GM21786 (cell line): ENCODE measurements around the gene CDHR5.
"Not testable (repeated sequence)": the region's sequence is repeated elsewhere in the genome, so short reads cannot be mapped to it uniquely, and the experiment has no call there.

ENCODE experiments used
- ATAC-seq: cut with Tn5 transposase; IDR thresholded peaks from one replicate; pipeline ENCODE4 v1.9.1; 2021; ENCODE audit not compliant: unreplicated experiment

CDHR5 gene

GRCh38 chr11:589798-590197 is 35.0 kb downstream of the CDHR5 start:
- ATAC-seq, result no peak

DNA sequence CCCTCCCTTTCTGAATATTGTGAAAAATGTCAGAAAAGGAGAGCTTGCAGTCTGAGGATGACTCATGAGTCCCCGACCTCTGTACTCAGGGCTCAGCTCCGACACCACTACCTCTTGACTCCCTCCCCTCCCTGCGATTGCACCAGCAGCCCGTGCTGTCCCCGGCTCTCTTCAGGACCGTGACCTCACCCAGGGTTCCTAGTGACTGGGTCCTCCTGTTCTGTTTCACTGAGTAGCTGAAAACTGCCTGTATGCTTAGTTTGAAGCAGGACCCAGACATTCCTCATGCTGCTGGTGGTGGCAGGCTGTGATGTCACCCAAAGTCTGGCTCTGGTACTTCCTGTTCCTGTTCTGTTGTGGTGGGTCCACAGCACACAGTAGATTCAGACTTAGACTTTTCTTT is 36.8 kb downstream of the CDHR5 start:
- no peak for ATAC-seq

DNA sequence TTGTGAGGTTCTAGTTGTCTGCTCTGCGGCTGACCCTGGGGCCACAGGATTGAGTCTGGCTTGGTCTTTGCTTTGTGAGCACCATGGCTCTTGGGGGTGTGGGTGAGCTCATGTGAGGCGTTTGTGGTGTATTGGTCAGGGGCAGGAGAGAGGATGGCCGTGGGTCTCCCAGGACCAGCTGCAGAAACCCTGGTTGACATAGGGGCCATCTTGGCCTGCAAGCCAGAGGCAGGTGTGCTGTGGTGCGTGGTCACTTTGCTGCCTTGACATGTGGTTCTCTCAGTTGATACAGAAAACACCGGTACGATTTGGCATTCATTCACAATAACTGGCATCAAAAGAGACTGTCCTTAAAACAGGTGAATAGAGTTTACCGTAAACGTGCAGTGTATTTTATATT is 37.2 kb downstream of the CDHR5 start:
- ATAC-seq, result no peak

DNA sequence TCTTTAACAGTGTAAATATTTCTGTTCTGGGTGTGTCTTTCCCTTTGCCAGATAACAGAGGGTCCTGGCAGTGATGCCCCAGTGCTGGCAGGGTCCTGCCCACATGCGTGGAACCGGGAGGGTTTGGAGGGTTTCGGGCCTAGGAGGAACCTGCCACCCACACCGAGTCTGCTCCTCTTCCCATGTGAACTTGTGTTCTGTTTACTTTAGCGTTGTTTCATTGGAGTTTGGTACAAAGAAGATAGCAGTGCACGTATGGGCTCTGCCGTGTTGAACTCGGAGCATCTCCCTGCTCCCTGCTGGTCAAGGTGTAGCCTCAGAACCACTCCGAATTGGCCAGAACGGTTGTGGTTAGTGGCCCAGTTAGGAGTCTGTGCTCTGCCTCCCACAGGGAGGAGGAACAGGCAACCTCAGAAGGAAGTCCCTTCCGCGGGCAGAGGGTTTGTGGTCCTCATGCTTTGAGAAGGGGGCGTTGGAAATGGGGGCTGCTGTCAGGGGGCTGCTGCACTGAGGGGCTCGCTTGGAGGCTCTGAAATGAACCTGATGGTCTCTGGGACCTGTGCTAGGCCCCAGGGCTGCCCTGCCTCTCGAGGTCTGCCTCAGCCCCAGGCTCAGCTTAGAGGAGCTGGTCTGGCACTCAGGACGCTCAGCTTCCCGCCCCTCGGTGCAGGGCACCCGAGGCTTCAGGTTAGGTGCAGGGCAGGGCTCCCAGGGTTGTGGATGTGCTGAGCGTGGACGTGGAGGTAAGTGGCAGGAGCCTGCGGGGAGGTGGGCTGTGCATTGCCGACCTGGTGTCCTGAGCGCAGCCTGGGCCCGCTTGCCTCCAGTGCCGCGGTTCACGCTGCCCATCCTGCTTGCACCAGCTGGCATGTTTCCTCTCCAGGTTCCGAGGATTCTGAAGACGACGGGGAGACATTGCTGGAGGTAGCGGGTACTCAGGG is 38.1 kb downstream of the CDHR5 start:
- ATAC-seq, result no peak

- no peak for ATAC-seq
Observed at GRCh38 chr11:584287-584686, 40.5 kb downstream of the CDHR5 start.

DNA sequence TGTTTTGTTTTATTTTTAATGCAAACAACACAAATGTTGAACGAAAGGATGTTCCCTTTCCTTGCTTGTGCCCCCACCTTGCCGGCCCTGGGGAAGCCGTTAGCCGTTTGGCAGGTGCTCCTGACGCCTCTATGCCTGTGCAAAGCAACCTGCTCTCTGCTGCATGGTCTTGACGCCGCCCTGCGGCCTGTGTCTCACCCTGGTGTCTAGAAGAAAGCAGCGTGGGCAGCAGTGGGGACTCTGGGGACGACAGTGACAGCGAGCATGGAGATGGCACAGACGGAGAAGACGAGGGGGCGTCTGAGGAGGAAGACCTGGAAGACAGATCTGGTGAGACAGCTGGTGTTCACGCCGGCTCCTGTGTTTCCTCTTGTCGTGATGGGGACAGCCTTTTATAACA is 43.0 kb downstream of the CDHR5 start:
- ATAC-seq, result no peak

- no peak for ATAC-seq
Observed at GRCh38 chr11:581342-581741, 43.4 kb downstream of the CDHR5 start.

GRCh38 chr11:579830-580601 is 44.7 kb downstream of the CDHR5 start:
- no peak for ATAC-seq

DNA sequence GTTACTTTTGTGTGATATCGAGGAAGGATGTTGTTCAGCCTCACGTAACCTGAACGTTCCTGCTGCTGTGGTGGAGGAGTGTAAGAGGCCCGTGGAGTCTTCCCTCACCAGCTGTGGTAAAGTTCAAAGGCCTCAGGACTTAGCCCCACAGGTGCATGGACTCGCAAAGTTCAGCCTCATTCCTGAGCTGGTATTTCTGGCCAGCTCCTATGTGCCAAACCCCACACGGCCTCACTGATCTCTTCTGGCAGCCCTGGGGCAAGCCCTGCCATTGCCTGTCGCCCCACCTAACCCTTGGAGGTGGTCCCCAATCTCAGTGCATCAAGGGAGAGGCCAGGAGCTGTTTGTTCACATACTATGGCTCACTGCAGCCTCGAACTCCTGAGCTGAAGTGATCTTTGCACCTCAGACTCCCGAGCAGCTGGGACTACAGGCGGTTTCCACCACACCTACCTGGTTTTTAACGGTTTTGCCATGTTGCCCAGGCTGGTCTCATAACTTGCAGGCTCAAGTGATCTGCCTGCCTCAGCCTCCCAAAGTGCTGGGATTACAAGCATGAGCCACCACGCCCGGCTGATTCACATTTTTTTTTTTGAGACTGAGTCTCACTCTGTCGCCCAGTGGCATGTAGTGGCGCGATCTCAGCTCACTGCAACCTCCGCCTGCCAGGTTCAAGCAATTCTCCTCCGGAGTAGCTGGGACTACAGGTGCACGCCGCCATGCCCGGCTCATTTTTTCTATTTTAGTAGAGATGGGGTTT is 46.3 kb downstream of the CDHR5 start:
- ATAC-seq, result no peak

DNA sequence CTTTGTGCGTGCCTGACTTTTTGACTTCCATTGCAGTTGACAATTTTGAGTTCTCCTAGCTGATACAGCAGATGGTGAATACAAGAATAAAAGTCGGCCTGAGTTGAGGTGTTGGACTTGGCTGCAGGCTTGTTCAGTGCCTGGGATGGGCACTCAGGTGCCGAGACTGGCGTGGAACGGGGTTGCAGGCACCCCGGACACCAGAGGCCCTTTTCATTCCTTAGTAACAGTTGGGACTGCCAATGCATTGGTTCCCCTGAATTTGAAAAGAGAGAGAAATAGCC is 47.2 kb downstream of the CDHR5 start:
- ATAC-seq, result no peak

DNA sequence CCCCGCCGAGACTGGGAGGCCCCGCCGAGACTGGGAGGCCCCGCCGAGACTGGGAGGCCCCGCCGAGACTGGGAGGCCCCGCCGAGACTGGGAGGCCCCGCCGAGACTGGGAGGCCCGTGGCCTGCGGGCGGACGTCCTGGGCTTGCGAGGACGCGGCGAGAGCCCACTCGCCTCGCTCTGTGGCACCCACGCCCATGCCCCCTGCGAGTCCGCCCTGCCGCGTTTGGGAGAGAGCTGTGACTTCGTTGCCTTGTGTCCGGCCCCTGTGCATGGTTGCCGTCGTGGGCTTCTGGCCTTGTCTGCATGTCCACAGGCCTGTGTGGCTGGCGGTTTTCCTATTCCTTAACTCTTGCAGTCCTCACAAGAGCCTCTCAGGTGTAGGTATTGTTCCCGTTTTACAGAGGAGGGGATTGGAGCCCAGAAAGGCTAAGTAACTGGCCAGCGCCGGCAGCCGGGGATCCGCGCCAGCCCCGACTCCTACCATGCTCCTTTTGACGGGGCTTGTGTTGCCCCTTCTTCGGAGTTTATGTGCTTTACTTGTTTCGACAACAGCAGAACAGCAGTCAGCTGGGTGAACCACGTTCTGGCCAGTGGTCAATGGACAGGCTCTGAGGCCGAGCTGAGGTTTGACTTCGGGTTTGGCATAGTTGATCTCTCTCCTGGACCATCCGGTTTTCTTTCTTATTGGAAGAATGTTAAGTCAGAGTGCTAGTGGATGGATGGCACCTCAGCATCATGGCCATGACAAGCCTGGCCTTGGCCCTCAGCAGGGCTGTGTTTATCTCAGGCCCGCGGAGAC is 47.7 kb downstream of the CDHR5 start:
- ATAC-seq, result no peak

DNA sequence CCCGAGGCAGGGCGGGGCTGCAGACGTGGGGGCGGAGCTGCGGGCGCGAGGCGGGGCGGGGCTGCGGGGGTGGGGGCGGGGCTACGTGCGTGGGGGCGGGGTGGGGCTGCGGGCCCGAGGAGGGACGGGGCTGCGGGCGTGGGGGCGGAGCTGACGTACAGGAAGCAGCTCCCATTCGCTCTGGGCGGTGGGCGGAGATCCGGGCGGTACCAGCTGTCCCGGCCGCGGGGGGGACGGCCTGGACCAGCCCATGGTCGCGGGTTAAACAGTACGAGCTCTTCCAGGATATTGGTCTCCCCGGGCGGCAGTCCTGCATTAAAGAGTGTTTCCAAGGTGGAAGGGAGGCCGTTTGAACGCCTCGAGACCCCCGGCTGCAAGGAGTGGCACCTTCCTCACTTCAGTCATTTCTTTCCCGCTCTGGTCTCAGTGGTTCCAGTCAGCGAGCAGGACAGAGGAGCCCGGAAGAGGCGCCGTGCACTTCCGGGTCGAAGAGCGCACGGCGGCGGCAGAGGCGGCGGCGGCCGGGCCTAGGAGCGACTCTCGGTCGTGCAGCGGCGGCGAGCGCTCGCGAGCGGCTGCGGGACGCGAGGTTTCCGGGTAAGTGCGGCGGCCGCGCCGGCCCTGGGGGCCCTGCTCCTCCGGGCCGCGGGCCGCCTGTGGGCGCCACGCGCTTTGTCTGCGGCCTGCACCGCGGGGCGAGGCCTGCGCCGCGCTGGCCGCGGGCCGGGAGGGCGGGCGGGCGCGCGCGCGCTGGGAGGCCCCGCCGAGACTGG is 48.6 kb downstream of the CDHR5 start, which contains the start of gene PHRF1:
TSS of gene PHRF1 (plus strand) at position 475 of the 773 bp plus-strand sequence. CDS start 5,043 bp downstream, outside the sequence.
- ATAC-seq, result peak; percentile 81

- no peak for ATAC-seq
Observed at GRCh38 chr11:575313-575995, 49.3 kb downstream of the CDHR5 start.

DNA sequence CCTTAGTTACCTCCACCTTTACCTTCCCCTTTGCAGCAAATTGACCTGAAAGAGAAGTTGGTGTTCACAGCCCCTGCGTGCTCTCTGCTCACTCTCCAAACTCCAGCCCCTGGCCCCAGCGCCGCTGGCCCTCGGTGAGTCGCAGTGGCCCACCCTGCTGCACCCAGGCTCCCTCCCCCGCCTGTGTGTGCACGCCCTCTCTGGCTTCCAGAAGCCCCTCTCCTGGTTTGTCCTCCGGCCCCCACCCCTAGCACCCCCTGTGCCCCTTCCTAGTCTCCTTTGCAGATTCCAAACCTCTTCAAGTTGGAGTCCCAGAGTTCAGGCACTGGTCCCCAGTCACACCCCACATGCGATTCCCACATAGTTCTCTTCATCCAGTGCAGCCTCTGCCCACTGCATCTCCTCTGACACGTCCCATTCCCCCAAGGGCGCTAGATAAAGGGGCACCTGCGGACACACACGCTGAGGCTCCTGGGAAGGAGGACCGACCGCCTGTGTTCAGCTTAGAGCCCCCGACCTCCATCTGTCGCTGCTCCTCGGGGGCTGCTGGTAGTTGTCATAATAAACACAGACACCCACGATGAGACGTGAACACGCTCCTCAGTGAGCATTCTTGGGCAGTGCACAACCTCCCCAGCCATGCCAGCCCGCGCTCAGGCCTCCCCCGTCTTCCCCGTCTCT is 50.0 kb downstream of the CDHR5 start:
- ATAC-seq, result no peak

- ATAC-seq, result not testable (repeated sequence)
Observed at GRCh38 chr11:574031-574570, 50.7 kb downstream of the CDHR5 start.

GRCh38 chr11:573146-573759 is 51.5 kb downstream of the CDHR5 start:
- no peak for ATAC-seq

DNA sequence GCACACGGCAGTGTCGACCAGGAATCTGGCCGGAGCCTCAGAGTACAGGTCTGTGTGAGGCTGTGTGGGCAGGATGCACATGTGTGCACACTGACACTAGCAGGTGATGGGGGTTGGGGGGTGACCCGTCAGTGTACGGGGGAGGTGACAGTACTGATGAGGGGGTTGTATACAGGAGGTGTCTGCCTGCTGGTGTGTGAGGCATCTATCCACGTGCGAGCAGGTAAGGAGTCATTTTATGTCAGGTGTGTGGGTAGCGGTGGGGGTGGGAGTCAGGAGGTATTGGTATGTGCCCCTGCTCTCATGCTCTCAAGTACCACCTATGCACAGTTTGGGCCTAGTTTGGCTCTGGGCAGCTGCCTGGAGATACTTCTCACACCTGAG is 53.0 kb downstream of the CDHR5 start:
- no peak for ATAC-seq
